ENCODE data around the gene FAM193B. TPM values are rescaled to one million over a fixed set of nuclear protein-coding genes. Genes with fewer than 3 reads are reported as not detected.
A peak's percentile ranks its signal among the peaks of the same experiment; 100 is the strongest.

FAM193B gene
- total RNA-seq, 1 experiment from 2014 or later, result 41.1 TPM

DNA sequence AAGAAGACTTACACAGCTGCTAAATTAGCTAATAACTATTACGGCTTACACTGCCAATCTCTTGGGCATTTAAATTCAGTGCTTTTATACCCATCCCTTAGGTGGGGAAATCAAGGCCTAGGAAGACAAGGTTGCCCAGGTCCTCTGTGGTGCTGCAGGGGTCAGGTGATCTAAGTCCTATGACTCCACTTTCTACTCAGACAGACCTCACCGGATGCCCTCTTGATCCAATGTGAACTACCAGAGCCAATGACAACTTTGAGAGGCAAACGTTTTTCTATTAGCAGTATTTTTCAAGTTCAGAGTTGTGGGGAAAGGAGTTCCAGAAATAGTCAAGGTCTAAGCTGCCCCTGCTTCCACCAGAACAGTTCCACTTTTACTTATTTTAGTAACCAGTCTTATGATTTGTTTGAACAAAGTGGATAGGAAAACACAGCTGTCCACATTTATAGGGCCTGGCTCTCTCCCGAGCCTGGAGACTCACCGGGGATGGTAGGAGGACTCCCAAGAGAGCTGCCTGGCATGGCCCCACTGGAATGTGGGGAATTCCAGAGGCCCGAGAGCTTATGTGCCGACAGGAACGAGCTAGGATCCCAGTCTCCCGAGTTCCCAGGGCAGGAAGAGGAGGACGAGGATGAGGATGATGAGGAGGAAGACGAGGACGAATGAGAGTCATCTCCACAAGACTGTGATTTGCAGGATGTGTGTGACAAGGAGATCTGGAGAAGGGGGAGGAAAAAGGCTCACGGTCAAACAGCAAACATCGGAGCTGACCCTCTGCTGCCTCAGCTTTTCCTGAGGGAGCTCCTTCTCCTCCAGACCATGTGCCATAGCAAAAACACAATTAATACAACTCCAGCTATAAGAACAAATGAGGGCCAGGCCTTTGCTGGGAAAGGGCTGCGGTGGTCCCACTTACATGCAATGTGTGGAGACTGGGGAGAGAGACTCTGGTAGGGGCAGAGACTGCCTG lies 16.7 kb downstream of the FAM193B start:
- H3K79me2 ChIP-seq (ENCODE audit: low read length), result peaks cover 25% of the 10 kb centered on the region
- no TSS peak for BruUV-seq (replicated peaks)
- peaks cover 4% of the 10 kb centered on the region for H3F3A ChIP-seq (ENCODE audit: low read length, unreplicated experiment)
- CTCF ChIA-PET, result interaction anchor here (0.6 to 1.2 kb wide), 3 partner anchors 9 to 40 kb away, joined by 3 to 7 read pairs (median 5); partner anchors contain the start of gene PDLIM7
- H3K36me3 ChIP-seq (ENCODE audit: low read depth, low read length), result peaks cover 34% of the 10 kb centered on the region
- peak overlapping the region; percentile 37; the same call in 1 of the 2 replicates for H3K9ac ChIP-seq (ENCODE audit: low read length)
- H2AFZ ChIP-seq (ENCODE audit: low read length), result no peak overlapping the region
- intact Hi-C loops (cut with micrococcal nuclease), result no loop called here
- H3K4me2 ChIP-seq (ENCODE audit: low read length), result peak overlapping the region; percentile 30; the same call in 1 of the 2 replicates
- H3K4me3 ChIP-seq (ENCODE audit: low read length), result no peak overlapping the region
- no peaks in the 10 kb centered on the region for H3K9me3 ChIP-seq (ENCODE audit: low read length)
- no peaks in the 10 kb centered on the region for H3K27me3 ChIP-seq (ENCODE audit: low read length)
- peaks cover 12% of the 10 kb centered on the region for H3K4me1 ChIP-seq (ENCODE audit: insufficient read depth, low read length)
- ATAC-seq (peak; percentile 97), DNase-seq (peak; percentile 51)
- no peaks in the 10 kb centered on the region for H3K9me2 ChIP-seq (replicated peaks; ENCODE audit: low read length)
- H4K20me1 ChIP-seq (ENCODE audit: low read length), result 0 out of 2 replicates have a peak, but pooled peaks cover 3% of the 10 kb centered on the region
- POLR2A ChIA-PET (ENCODE audit: unreplicated experiment), result interaction anchor here (0.6 to 1.1 kb wide), 4 partner anchors 9 to 401 kb away, joined by 3 to 6 read pairs (median 4); no protein-coding TSS in a partner anchor
- H3K27ac ChIP-seq (ENCODE audit: low read length), result peak overlapping the region; percentile 75
- TF ChIP-seq EZH2phosphoT487 (IDR thresholded peaks at IDR 0.05; ENCODE audit: borderline replicate concordance, low read length), result no peak
- no peak for TF ChIP-seq EZH2 (IDR thresholded peaks at IDR 0.05; ENCODE audit: low read length, unreplicated experiment)
- TF ChIP-seq, protein P1, sequence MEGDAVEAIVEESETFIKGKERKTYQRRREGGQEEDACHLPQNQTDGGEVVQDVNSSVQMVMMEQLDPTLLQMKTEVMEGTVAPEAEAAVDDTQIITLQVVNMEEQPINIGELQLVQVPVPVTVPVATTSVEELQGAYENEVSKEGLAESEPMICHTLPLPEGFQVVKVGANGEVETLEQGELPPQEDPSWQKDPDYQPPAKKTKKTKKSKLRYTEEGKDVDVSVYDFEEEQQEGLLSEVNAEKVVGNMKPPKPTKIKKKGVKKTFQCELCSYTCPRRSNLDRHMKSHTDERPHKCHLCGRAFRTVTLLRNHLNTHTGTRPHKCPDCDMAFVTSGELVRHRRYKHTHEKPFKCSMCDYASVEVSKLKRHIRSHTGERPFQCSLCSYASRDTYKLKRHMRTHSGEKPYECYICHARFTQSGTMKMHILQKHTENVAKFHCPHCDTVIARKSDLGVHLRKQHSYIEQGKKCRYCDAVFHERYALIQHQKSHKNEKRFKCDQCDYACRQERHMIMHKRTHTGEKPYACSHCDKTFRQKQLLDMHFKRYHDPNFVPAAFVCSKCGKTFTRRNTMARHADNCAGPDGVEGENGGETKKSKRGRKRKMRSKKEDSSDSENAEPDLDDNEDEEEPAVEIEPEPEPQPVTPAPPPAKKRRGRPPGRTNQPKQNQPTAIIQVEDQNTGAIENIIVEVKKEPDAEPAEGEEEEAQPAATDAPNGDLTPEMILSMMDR (conservative IDR thresholded peaks at IDR 0.05; ENCODE audit: low read depth, low read length), result no peak

DNA sequence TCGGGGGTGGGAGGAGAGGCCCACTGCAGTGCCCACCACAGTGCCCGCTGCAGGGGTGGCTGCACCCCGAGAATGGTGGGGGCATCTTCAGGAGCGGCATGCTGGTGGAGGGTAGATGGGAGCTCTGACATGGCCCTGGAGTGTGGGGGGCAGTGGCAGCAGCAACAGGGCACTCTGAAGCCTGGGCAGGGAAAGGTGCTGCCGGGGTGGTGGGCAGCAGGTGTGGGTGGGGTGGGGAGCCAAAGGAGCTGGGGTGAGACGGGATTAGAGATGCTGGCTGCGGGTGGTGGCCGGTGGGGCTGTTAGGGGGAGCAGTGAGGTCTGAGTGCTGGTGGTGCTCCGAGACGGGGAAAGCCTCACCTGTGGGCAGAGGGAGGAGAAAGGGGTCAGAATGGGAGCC lies 18.0 kb downstream of the FAM193B start:
- Histone ChIP-seq H3K4me2 (ENCODE audit: low read length) (no peak overlapping the region), H3K9ac (ENCODE audit: low read length) (no peak overlapping the region), H3K27ac (ENCODE audit: low read length) (no peak overlapping the region), H3K9me3 (ENCODE audit: low read length) (no peaks in the 10 kb centered on the region), H4K20me1 (ENCODE audit: low read length) (0 out of 2 replicates have a peak, but pooled peaks cover 3% of the 10 kb centered on the region), H3K4me3 (ENCODE audit: low read length) (no peak overlapping the region), H3K27me3 (ENCODE audit: low read length) (no peaks in the 10 kb centered on the region), H3F3A (ENCODE audit: low read length, unreplicated experiment) (no peaks in the 10 kb centered on the region), H3K9me2 (replicated peaks; ENCODE audit: low read length) (no peaks in the 10 kb centered on the region), H2AFZ (ENCODE audit: low read length) (no peak overlapping the region), H3K36me3 (ENCODE audit: low read depth, low read length) (peaks cover 31% of the 10 kb centered on the region), H3K79me2 (ENCODE audit: low read length) (peaks cover 14% of the 10 kb centered on the region; the same call in 1 of the 2 replicates), H3K4me1 (ENCODE audit: insufficient read depth, low read length) (peaks cover 19% of the 10 kb centered on the region)
- intact Hi-C loops (cut with micrococcal nuclease), result no loop called here
- POLR2A ChIA-PET (ENCODE audit: unreplicated experiment), result no interaction called here
- ATAC-seq, result no peak
- BruUV-seq (replicated peaks), result no TSS peak
- TF ChIP-seq, protein P1 (conservative IDR thresholded peaks at IDR 0.05; ENCODE audit: low read depth, low read length), result no peak
- TF ChIP-seq EZH2 (IDR thresholded peaks at IDR 0.05; ENCODE audit: low read length, unreplicated experiment) (no peak), EZH2phosphoT487 (IDR thresholded peaks at IDR 0.05; ENCODE audit: borderline replicate concordance, low read length) (no peak)
- CTCF ChIA-PET, result no interaction called here
- DNase-seq, result no peak

All from PC-3 (cell line).